ENCODE data around the gene CD52. TPM values are rescaled to one million over a fixed set of nuclear protein-coding genes. Genes with fewer than 3 reads are reported as not detected.

The CD52 gene
- total RNA-seq, 1 donor: not detected

GRCh38 chr1:26352338-26352679 lies 34.6 kb downstream of the CD52 start:
- no peak for TF ChIP-seq CTCF (IDR thresholded peaks at IDR 0.05; ENCODE audit: insufficient read depth, low read depth, low read length)
- DNase-seq (ENCODE audit: low read depth): no peak
- no peak overlapping the region for H3K4me3 ChIP-seq (ENCODE audit: low read depth, low read length)

DNA sequence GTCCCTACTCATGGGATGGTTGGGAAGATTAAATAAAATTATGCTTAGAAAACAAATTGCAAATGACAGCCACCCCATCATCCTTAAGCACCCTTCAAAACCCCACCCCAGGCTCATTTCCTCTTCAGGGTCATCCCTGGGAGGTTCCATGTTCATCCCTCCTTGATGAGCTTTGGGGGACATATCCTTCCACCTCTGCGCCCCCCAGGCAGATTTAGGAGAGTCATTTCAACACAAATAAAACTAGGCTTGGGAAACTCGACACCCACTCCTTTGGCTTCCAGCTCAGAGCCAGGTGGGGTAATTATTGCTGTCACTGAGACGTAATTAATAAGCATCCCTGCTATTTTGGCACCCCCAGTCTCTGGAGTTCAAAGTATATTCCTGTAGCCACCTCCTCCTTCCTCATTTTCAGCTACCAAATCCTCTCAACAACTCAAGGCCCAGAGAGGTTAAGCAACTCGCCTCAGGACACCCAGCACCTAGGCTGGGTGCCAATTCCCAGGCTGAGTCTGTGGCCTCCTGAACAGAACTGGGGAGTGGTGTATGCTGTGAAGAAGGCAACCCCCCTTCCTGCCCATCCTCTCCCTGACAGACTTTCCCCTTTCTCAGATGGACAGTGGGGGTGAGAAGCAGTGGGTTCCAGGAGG lies 35.6 kb downstream of the CD52 start:
- no peak for TF ChIP-seq CTCF (IDR thresholded peaks at IDR 0.05; ENCODE audit: insufficient read depth, low read depth, low read length)
- H3K4me3 ChIP-seq (ENCODE audit: low read depth, low read length): no peak overlapping the region
- DNase-seq (ENCODE audit: low read depth): no peak

- H3K4me3 ChIP-seq (ENCODE audit: low read depth, low read length): no peak within 1 kb of the TSS
- no peak for DNase-seq (ENCODE audit: low read depth)
- TF ChIP-seq CTCF (IDR thresholded peaks at IDR 0.05; ENCODE audit: insufficient read depth, low read depth, low read length): no peak
Observed at GRCh38 chr1:26353976-26354820, 36.4 kb downstream of the CD52 start, which contains the start of gene CRYBG2. Gene CRYBG2, minus strand, starts transcription at chr1:26354130. Its CDS starts 7,473 bp downstream, at chr1:26346657.

- TF ChIP-seq CTCF (IDR thresholded peaks at IDR 0.05; ENCODE audit: insufficient read depth, low read depth, low read length): no peak
Observed at GRCh38 chr1:26354972-26355371, 37.2 kb downstream of the CD52 start.

DNA sequence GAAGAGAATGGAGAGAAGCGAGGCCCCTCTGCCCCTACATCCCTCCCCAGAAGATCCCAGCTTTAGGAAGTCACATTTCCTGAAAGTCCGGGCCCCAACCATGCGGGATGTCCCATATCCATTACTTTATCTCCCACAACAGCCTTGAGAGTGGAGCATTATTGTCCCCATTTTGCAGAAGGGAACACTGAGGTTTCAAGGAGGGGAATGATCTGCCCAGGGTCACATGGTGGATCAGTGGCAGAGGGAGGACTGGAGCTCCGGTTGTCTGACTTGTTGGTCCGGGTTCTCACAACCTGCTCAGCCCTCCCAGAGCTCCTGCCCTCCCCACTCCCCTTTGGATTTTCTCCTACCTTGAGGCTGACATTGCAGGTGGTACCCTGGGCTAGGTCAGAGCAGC lies 38.3 kb downstream of the CD52 start:
- TF ChIP-seq CTCF (IDR thresholded peaks at IDR 0.05; ENCODE audit: insufficient read depth, low read depth, low read length): no peak
- no peak for DNase-seq (ENCODE audit: low read depth)
- H3K4me3 ChIP-seq (ENCODE audit: low read depth, low read length): no peak overlapping the region

More at GRCh38 chr1:26354972-26355371, 37.2 kb downstream of the CD52 start:
- DNase-seq (ENCODE audit: low read depth): no peak
- no peak overlapping the region for H3K4me3 ChIP-seq (ENCODE audit: low read depth, low read length)

DNA sequence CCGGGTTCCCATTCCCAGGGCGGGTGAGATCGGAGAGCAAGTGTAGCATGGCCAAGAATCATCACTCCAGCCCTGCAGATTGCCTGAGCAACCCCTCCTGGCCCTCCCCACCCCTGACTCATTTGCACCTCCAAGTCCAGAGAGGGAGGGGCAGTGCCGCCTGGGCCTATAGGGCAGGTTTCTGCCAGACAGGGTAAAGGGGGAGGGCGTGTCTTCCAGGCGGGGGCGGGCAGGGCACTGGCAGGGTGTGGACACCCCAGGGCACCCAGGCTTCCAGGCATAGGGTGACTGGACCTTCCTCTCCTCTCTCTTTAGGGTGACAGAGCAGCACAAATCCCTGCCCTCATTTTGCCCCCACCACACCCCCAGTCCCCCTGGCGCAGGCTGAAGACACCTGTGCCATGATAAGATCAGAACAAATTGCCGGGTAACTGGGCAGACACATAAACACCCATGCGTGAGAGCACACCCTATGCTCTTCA lies 39.4 kb downstream of the CD52 start:
- no peak for TF ChIP-seq CTCF (IDR thresholded peaks at IDR 0.05; ENCODE audit: insufficient read depth, low read depth, low read length)
- DNase-seq (ENCODE audit: low read depth): no peak

More for the DNA sequence above, 39.4 kb downstream of the CD52 start:
- no peak overlapping the region for H3K4me3 ChIP-seq (ENCODE audit: low read depth, low read length)
